SKM-1 treated with dmso at 0.1 percent for 144 hours (cell line): ENCODE measurements around the gene FAM168B.

ENCODE experiments used
- DNase-seq: peaks from one replicate; lab custom pipeline; 2025; ENCODE audit not compliant: unreplicated experiment; lab: John Stamatoyannopoulos, UW

FAM168B gene

GRCh38 chr2:131056204-131056931, 36.9 kb downstream of the FAM168B start:
- DNase-seq, result no peak

GRCh38 chr2:131055169-131056065, 37.8 kb downstream of the FAM168B start:
- DNase-seq, result no peak

GRCh38 chr2:131054488-131054887, 38.8 kb downstream of the FAM168B start:
- no peak for DNase-seq

GRCh38 chr2:131052741-131053263, 40.5 kb downstream of the FAM168B start:
- DNase-seq, result no peak

- DNase-seq, result no peak
These were observed 42.4 kb downstream of the FAM168B start for GRCh38 chr2:131050896-131051295.

GRCh38 chr2:131049150-131049718, 44.0 kb downstream of the FAM168B start:
- no peak for DNase-seq

GRCh38 chr2:131048641-131049040, 44.6 kb downstream of the FAM168B start:
- DNase-seq, result no peak

GRCh38 chr2:131047920-131048560, 45.2 kb downstream of the FAM168B start:
- DNase-seq, result no peak

GRCh38 chr2:131046918-131047652, 46.2 kb downstream of the FAM168B start:
- no peak for DNase-seq

GRCh38 chr2:131046028-131046917, 47.0 kb downstream of the FAM168B start:
- no peak for DNase-seq

- DNase-seq, result no peak
These were observed 47.8 kb downstream of the FAM168B start for GRCh38 chr2:131045286-131046027.

- DNase-seq, result no peak
These were observed 48.5 kb downstream of the FAM168B start for GRCh38 chr2:131044757-131045150.

GRCh38 chr2:131044075-131044756, 49.0 kb downstream of the FAM168B start:
- DNase-seq, result no peak

- no peak for DNase-seq
These were observed 49.8 kb downstream of the FAM168B start for GRCh38 chr2:131043199-131044074.

- no peak for DNase-seq
These were observed 51.0 kb downstream of the FAM168B start for GRCh38 chr2:131042148-131042775.

GRCh38 chr2:131041402-131042147, 51.7 kb downstream of the FAM168B start:
- DNase-seq, result no peak
